ENCODE measurements around the gene ADCY3.

Gene ADCY3

GRCh38 chr2:24875272-24875671, 44.8 kb downstream of the ADCY3 start:
- CTCF ChIA-PET: no interaction called here

GRCh38 chr2:24874035-24874434, 46.0 kb downstream of the ADCY3 start:
- DNase-seq (ENCODE audit: low read depth, low spot score): no peak
- ChIA-PET CTCF (interaction anchor here (0.7 kb wide), 1 partner anchor 263 kb away, joined by 3 read pairs; no protein-coding TSS in a partner anchor), POLR2A (no interaction called here)
- no peak overlapping the region for H3K4me3 ChIP-seq (ENCODE audit: low read depth, low read length)
- no peak for TF ChIP-seq CTCF (IDR thresholded peaks at IDR 0.05; ENCODE audit: insufficient read depth, low read length, missing control alignments)

More at GRCh38 chr2:24875272-24875671, 44.8 kb downstream of the ADCY3 start:
- no peak for DNase-seq (ENCODE audit: low read depth, low spot score)
- TF ChIP-seq CTCF (IDR thresholded peaks at IDR 0.05; ENCODE audit: insufficient read depth, low read length, missing control alignments): no peak
- POLR2A ChIA-PET: no interaction called here
- H3K4me3 ChIP-seq (ENCODE audit: low read depth, low read length): no peak overlapping the region

- no peak overlapping the region for H3K4me3 ChIP-seq (ENCODE audit: low read depth, low read length)
- DNase-seq (ENCODE audit: low read depth, low spot score): no peak
- TF ChIP-seq CTCF (IDR thresholded peaks at IDR 0.05; ENCODE audit: insufficient read depth, low read length, missing control alignments): no peak
- ChIA-PET CTCF (no interaction called here), POLR2A (no interaction called here)
Observed at GRCh38 chr2:24873619-24874018, 46.4 kb downstream of the ADCY3 start.

- DNase-seq (ENCODE audit: low read depth, low spot score): no peak
- no peak for TF ChIP-seq CTCF (IDR thresholded peaks at IDR 0.05; ENCODE audit: insufficient read depth, low read length, missing control alignments)
- CTCF ChIA-PET: no interaction called here
- POLR2A ChIA-PET: no interaction called here
- H3K4me3 ChIP-seq (ENCODE audit: low read depth, low read length): no peak overlapping the region
Observed at GRCh38 chr2:24872344-24873115, 47.5 kb downstream of the ADCY3 start.

GRCh38 chr2:24871852-24872333, 48.1 kb downstream of the ADCY3 start:
- ChIA-PET POLR2A (no interaction called here), CTCF (interaction anchor here (1.3 kb wide), 1 partner anchor 10 kb away, joined by 3 read pairs; no protein-coding TSS in a partner anchor)
- DNase-seq (ENCODE audit: low read depth, low spot score): no peak

More at GRCh38 chr2:24871852-24872333, 48.1 kb downstream of the ADCY3 start:
- no peak for TF ChIP-seq CTCF (IDR thresholded peaks at IDR 0.05; ENCODE audit: insufficient read depth, low read length, missing control alignments)
- H3K4me3 ChIP-seq (ENCODE audit: low read depth, low read length): no peak overlapping the region

Measured in AG04449 (cell line).